GM23338 (cell line): Measurements from ENCODE around the gene GABARAPL1. TPM values are rescaled to one million over a fixed set of nuclear protein-coding genes. Genes with fewer than 3 reads are reported as not detected.

Source experiments
- ATAC-seq: fragments of 200-7000 bp; cut with Tn5 transposase; 3 replicates; pipeline ENCODE4 v1.9.1; 2020
- DNase-seq: peaks from one replicate; pipeline ENCODE4 v3.0.0-alpha.2; 2015; ENCODE audit warnings: low spot score
- H2AFZ ChIP-seq: fragments of 200-600 bp; sonication (generic); 2 replicates; pipeline ENCODE4 v1.8.0; 2016; ENCODE audit warnings: antibody characterized with exemption, mild to moderate bottlenecking, moderate library complexity
- H3F3A ChIP-seq: fragments of 200-600 bp; sonication (generic); replicated peaks from 2 replicates; pipeline ENCODE4 v1.8.0; 2017; ENCODE audit warnings: antibody characterized with exemption, mixed run types, low read depth
- H3K27ac ChIP-seq: fragments of 200-600 bp; sonication (generic); 2 replicates; pipeline ENCODE4 v1.6.1; 2016; ENCODE audit warnings: low read depth
- H3K27me3 ChIP-seq: fragments of 200-600 bp; sonication (generic); 2 replicates; pipeline ENCODE4 v1.8.0; 2016; ENCODE audit warnings: mild to moderate bottlenecking, mixed run types, moderate library complexity; ENCODE audit not compliant: insufficient read depth
- H3K36me3 ChIP-seq: fragments of 200-600 bp; sonication (generic); 2 replicates; pipeline ENCODE4 v1.8.0; 2016; ENCODE audit warnings: mild to moderate bottlenecking; ENCODE audit not compliant: insufficient read depth
- H3K4me1 ChIP-seq: fragments of 200-600 bp; sonication (generic); 2 replicates; pipeline ENCODE4 v1.8.0; 2016; ENCODE audit warnings: mild to moderate bottlenecking, moderate library complexity; ENCODE audit not compliant: insufficient read depth
- H3K4me2 ChIP-seq: fragments of 200-600 bp; sonication (generic); 2 replicates; pipeline ENCODE4 v1.7.1; 2017; ENCODE audit warnings: mixed run types
- H3K4me3 ChIP-seq: fragments of 200-600 bp; sonication (generic); 2 replicates; pipeline ENCODE4 v1.6.1; 2016; ENCODE audit warnings: mixed run types
- H3K79me2 ChIP-seq: fragments of 200-600 bp; sonication (generic); replicated peaks from 2 replicates; pipeline ENCODE4 v1.8.0; 2017; ENCODE audit warnings: mild to moderate bottlenecking; ENCODE audit not compliant: insufficient read depth
- H3K9me2 ChIP-seq: fragments of 200-600 bp; sonication (generic); 2 replicates; pipeline ENCODE4 v1.8.0; 2017; ENCODE audit not compliant: insufficient read depth
- H4K20me1 ChIP-seq: fragments of 200-600 bp; sonication (generic); replicated peaks from 2 replicates; pipeline ENCODE4 v1.8.0; 2017; ENCODE audit warnings: mild to moderate bottlenecking; ENCODE audit not compliant: insufficient read depth
- H3K27ac Mint-ChIP-seq: 2 replicates; pipeline ENCODE4 v1.8.0; 2020; ENCODE audit warnings: inconsistent platforms, mild to moderate bottlenecking, moderate library complexity, mixed read lengths
- H3K27me3 Mint-ChIP-seq: 3 replicates; pipeline ENCODE4 v1.8.0; 2022; ENCODE audit warnings: low read depth, mild to moderate bottlenecking, moderate library complexity, mixed read lengths, inconsistent platforms; ENCODE audit not compliant: insufficient read depth, poor library complexity
- H3K36me3 Mint-ChIP-seq: 3 replicates; pipeline ENCODE4 v1.8.0; 2021; ENCODE audit warnings: low read depth, mild to moderate bottlenecking, inconsistent platforms, moderate library complexity, mixed read lengths
- H3K4me1 Mint-ChIP-seq: 3 replicates; pipeline ENCODE4 v1.8.0; 2020; ENCODE audit warnings: mild to moderate bottlenecking, inconsistent platforms, mixed read lengths
- H3K4me3 Mint-ChIP-seq: 3 replicates; pipeline ENCODE4 v1.8.0; 2021; ENCODE audit warnings: moderate library complexity, mild to moderate bottlenecking, inconsistent platforms, mixed read lengths
- H3K9me3 Mint-ChIP-seq: 3 replicates; pipeline ENCODE4 v1.8.0; 2020; ENCODE audit warnings: moderate library complexity, mild to moderate bottlenecking, inconsistent platforms, mixed read lengths
- CREB1 ChIP-seq: fragments of 250-450 bp; sonication (Bioruptor Pico); IDR thresholded peaks from 2 replicates; pipeline ENCODE4 v1.5.0; 2020; ENCODE audit warnings: low read depth, mild to moderate bottlenecking, moderate library complexity
- EZH2 ChIP-seq: fragments of 200-600 bp; sonication (generic); IDR thresholded peaks from one replicate; pipeline ENCODE4 v1.8.0; 2017; ENCODE audit warnings: antibody characterized with exemption, mild to moderate bottlenecking, low read depth; ENCODE audit not compliant: unreplicated experiment
- JUNB ChIP-seq: IDR thresholded peaks from one replicate; pipeline ENCODE4 v1.6.1; 2016; ENCODE audit warnings: antibody characterized with exemption; ENCODE audit not compliant: unreplicated experiment
- NANOG ChIP-seq: IDR thresholded peaks from 2 replicates; pipeline ENCODE4 v1.6.1; 2016; ENCODE audit warnings: antibody characterized with exemption, borderline replicate concordance
- POLR2AphosphoS5 ChIP-seq: IDR thresholded peaks from 2 replicates; pipeline ENCODE4 v1.6.1; 2016; ENCODE audit warnings: antibody characterized with exemption, low read depth
- REST ChIP-seq: IDR thresholded peaks from one replicate; pipeline ENCODE4 v1.6.1; 2018; ENCODE audit warnings: antibody characterized with exemption; ENCODE audit not compliant: unreplicated experiment
- STAT1 ChIP-seq: IDR thresholded peaks from one replicate; pipeline ENCODE4 v1.6.1; 2016; ENCODE audit warnings: antibody characterized with exemption; ENCODE audit not compliant: unreplicated experiment
- ZNF114 ChIP-seq: fragments of 250-450 bp; sonication (Bioruptor Pico); IDR thresholded peaks from 2 replicates; pipeline ENCODE4 v1.5.0; 2020; ENCODE audit warnings: mild to moderate bottlenecking, moderate library complexity
- ZNF462 ChIP-seq: fragments of 250-450 bp; sonication (Bioruptor Pico); IDR thresholded peaks from 2 replicates; pipeline ENCODE4 v1.5.0; 2020; ENCODE audit warnings: mild to moderate bottlenecking, moderate library complexity
- polyA plus RNA-seq: library from polyadenylated mRNA; unstranded; fragments of >200 nt; fragmentation: Nextera tagmentation; extraction: Ambion mirVana; gene quantifications from 2 replicates; pipeline ENCODE4 v1.2.1, GENCODE V29; 2016
- total RNA-seq: library from RNA; depleted of rRNA; stranded (reverse); fragments of >200 nt; shearing (Covaris generic); gene quantifications from 2 replicates; pipeline ENCODE4 v1.2.3, GENCODE V29; 2014

Gene GABARAPL1
- total and polyA plus RNA-seq, 2 experiments from 2014 or later = 35.7 to 77.8 TPM

- no peak for TF ChIP-seq EZH2
- TF ChIP-seq NANOG = no peak
- no peak for TF ChIP-seq JUNB
- TF ChIP-seq ZNF114 (CRISPR knock-in tag) = no peak
- TF ChIP-seq CREB1 (CRISPR knock-in tag) = no peak
These were observed 49.6 kb upstream of the GABARAPL1 start (continued) for GRCh38 chr12:10163084-10163483.

- Histone ChIP-seq H2AFZ (no peak overlapping the region), H3K9me2 (no peaks in the 10 kb centered on the region), H3K27me3 (no peaks in the 10 kb centered on the region), H3F3A (no peaks in the 10 kb centered on the region), H3K36me3 (no peaks in the 10 kb centered on the region), H4K20me1 (no peaks in the 10 kb centered on the region), H3K79me2 (no peaks in the 10 kb centered on the region), H3K4me2 (no peak overlapping the region), H3K4me3 (no peak overlapping the region), H3K4me1 (no peaks in the 10 kb centered on the region), H3K27ac (no peak overlapping the region)
- DNase-seq (no peak), ATAC-seq (no peak)
- H3K9me3 Mint-ChIP-seq = no peaks in the 10 kb centered on the region
- no peaks in the 10 kb centered on the region; the same call in 2 of the 3 replicates for H3K4me1 Mint-ChIP-seq
- no peak overlapping the region for H3K4me3 Mint-ChIP-seq
- no peaks in the 10 kb centered on the region for H3K36me3 Mint-ChIP-seq
- no peak overlapping the region for H3K27ac Mint-ChIP-seq
- H3K27me3 Mint-ChIP-seq = no peaks in the 10 kb centered on the region
- TF ChIP-seq EZH2 (no peak), NANOG (no peak), JUNB (no peak), ZNF462 (CRISPR knock-in tag) (no peak), POLR2AphosphoS5 (no peak), REST (no peak), STAT1 (no peak), ZNF114 (CRISPR knock-in tag) (no peak)
These were observed 47.3 kb upstream of the GABARAPL1 start for GRCh38 chr12:10165421-10165820.
